Measurements from ENCODE around the gene TRIM60.
"Not testable (repeated sequence)": the region's sequence is repeated elsewhere in the genome, so short reads cannot be mapped to it uniquely, and the experiment has no call there.

Gene TRIM60

GRCh38 chr4:165031436-165032211 lies at the start of gene TRIM60:
TRIM60 (plus strand) TSS chr4:165031999; CDS start chr4:165040073, 8,074 bp downstream.
- Histone ChIP-seq H3K27ac (ENCODE audit: low read length) (no peak within 1 kb of the TSS), H3K9ac (ENCODE audit: low read length) (no peak within 1 kb of the TSS), H3K4me1 (ENCODE audit: control insufficient read depth, low read depth, low read length) (no peaks in the 10 kb centered on the region), H3K27me3 (ENCODE audit: control insufficient read depth, insufficient read depth, low read length) (no peaks in the 10 kb centered on the region), H3K9me3 (ENCODE audit: control insufficient read depth, low read depth, low read length) (no peaks in the 10 kb centered on the region), H3K4me3 (ENCODE audit: low read length) (no peak within 1 kb of the TSS), H3K36me3 (ENCODE audit: control insufficient read depth, low read depth, low read length) (no peaks in the 10 kb centered on the region)

GRCh38 chr4:164989471-164989870 lies 42.3 kb upstream of the TRIM60 start:
- Histone ChIP-seq H3K9ac (ENCODE audit: low read length) (no peak overlapping the region), H3K27me3 (ENCODE audit: control insufficient read depth, insufficient read depth, low read length) (no peaks in the 10 kb centered on the region)

GRCh38 chr4:164990786-164991185 lies 41.0 kb upstream of the TRIM60 start:
- not testable (repeated sequence) for H3K4me3 ChIP-seq (ENCODE audit: low read length); H3K9me3 ChIP-seq (ENCODE audit: control insufficient read depth, low read depth, low read length); H3K9ac ChIP-seq (ENCODE audit: low read length); H3K4me1 ChIP-seq (ENCODE audit: control insufficient read depth, low read depth, low read length); H3K36me3 ChIP-seq (ENCODE audit: control insufficient read depth, low read depth, low read length); H3K27me3 ChIP-seq (ENCODE audit: control insufficient read depth, insufficient read depth, low read length); H3K27ac ChIP-seq (ENCODE audit: low read length)

More at GRCh38 chr4:164989471-164989870, 42.3 kb upstream of the TRIM60 start:
- Histone ChIP-seq H3K27ac (ENCODE audit: low read length) (no peak overlapping the region), H3K9me3 (ENCODE audit: control insufficient read depth, low read depth, low read length) (no peaks in the 10 kb centered on the region), H3K4me1 (ENCODE audit: control insufficient read depth, low read depth, low read length) (no peaks in the 10 kb centered on the region), H3K36me3 (ENCODE audit: control insufficient read depth, low read depth, low read length) (no peaks in the 10 kb centered on the region), H3K4me3 (ENCODE audit: low read length) (no peak overlapping the region)

GRCh38 chr4:164996123-164996522 lies 35.7 kb upstream of the TRIM60 start:
- H3K4me3 ChIP-seq (ENCODE audit: low read length); H3K27ac ChIP-seq (ENCODE audit: low read length); H3K36me3 ChIP-seq (ENCODE audit: control insufficient read depth, low read depth, low read length); H3K4me1 ChIP-seq (ENCODE audit: control insufficient read depth, low read depth, low read length); H3K27me3 ChIP-seq (ENCODE audit: control insufficient read depth, insufficient read depth, low read length); H3K9me3 ChIP-seq (ENCODE audit: control insufficient read depth, low read depth, low read length); H3K9ac ChIP-seq (ENCODE audit: low read length): not testable (repeated sequence)

DNA sequence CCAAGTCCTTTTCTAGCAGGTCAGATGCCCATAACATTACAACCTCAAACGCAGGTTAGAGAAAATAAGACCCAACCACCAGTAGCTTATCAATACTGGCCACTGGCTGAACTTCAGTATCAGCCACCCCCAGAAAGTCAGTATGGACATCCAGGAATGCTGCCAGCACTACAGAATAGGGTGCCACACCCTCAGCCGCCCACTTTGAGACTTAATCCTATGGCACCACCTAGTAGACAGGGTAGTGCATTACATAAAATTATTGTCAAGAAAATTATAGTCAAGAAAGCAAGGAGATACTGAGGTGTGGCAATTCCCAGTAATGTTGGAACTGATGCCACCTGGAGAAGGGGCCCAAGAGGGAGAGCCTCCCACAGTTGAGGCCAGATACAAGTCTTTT lies 34.5 kb upstream of the TRIM60 start:
- Histone ChIP-seq H3K27ac (ENCODE audit: low read length) (no peak overlapping the region), H3K36me3 (ENCODE audit: control insufficient read depth, low read depth, low read length) (no peaks in the 10 kb centered on the region), H3K9ac (ENCODE audit: low read length) (no peak overlapping the region), H3K4me3 (ENCODE audit: low read length) (no peak overlapping the region), H3K9me3 (ENCODE audit: control insufficient read depth, low read depth, low read length) (no peaks in the 10 kb centered on the region), H3K27me3 (ENCODE audit: control insufficient read depth, insufficient read depth, low read length) (no peaks in the 10 kb centered on the region), H3K4me1 (ENCODE audit: control insufficient read depth, low read depth, low read length) (no peaks in the 10 kb centered on the region)

GRCh38 chr4:164997941-164998340 lies 33.9 kb upstream of the TRIM60 start:
- Histone ChIP-seq H3K36me3 (ENCODE audit: control insufficient read depth, low read depth, low read length) (no peaks in the 10 kb centered on the region), H3K27ac (ENCODE audit: low read length) (no peak overlapping the region), H3K9me3 (ENCODE audit: control insufficient read depth, low read depth, low read length) (no peaks in the 10 kb centered on the region), H3K27me3 (ENCODE audit: control insufficient read depth, insufficient read depth, low read length) (no peaks in the 10 kb centered on the region), H3K4me1 (ENCODE audit: control insufficient read depth, low read depth, low read length) (no peaks in the 10 kb centered on the region), H3K9ac (ENCODE audit: low read length) (no peak overlapping the region), H3K4me3 (ENCODE audit: low read length) (no peak overlapping the region)

- not testable (repeated sequence) for H3K27me3 ChIP-seq (ENCODE audit: control insufficient read depth, insufficient read depth, low read length); H3K4me1 ChIP-seq (ENCODE audit: control insufficient read depth, low read depth, low read length); H3K4me3 ChIP-seq (ENCODE audit: low read length); H3K9ac ChIP-seq (ENCODE audit: low read length); H3K9me3 ChIP-seq (ENCODE audit: control insufficient read depth, low read depth, low read length); H3K36me3 ChIP-seq (ENCODE audit: control insufficient read depth, low read depth, low read length); H3K27ac ChIP-seq (ENCODE audit: low read length)
Observed at GRCh38 chr4:164998526-164999080, 33.2 kb upstream of the TRIM60 start.

- H3K4me1 ChIP-seq (ENCODE audit: control insufficient read depth, low read depth, low read length); H3K27me3 ChIP-seq (ENCODE audit: control insufficient read depth, insufficient read depth, low read length); H3K9ac ChIP-seq (ENCODE audit: low read length); H3K9me3 ChIP-seq (ENCODE audit: control insufficient read depth, low read depth, low read length); H3K4me3 ChIP-seq (ENCODE audit: low read length); H3K27ac ChIP-seq (ENCODE audit: low read length); H3K36me3 ChIP-seq (ENCODE audit: control insufficient read depth, low read depth, low read length): not testable (repeated sequence)
Observed at GRCh38 chr4:165001957-165002356, 29.8 kb upstream of the TRIM60 start.

DNA sequence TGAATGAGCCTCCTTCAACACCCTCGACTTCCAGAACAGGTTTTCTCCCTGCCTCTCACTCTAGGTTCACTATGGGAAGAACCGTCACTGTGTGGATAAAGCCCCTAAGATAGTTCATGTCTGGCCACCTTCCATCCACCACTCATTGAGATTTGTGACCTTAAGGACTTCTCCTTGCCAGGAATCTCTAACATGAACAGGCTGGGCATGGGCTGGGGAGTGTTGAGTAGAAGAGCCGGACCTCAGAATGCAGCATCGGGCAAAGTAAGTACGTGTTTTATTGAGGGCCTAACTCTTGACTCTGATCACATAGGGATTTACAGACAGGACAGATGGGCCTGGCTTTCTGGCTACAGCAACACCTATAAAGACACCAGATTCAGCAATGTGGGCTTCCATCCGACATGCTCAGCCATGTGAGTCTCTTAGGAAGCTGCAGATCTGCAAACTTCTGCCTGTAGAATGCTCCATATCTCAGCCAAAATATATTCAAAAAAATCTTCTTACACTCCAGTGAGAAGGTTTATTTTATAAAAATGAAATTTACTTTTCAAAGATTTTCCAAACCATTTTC lies 26.4 kb upstream of the TRIM60 start:
- Histone ChIP-seq H3K27me3 (ENCODE audit: control insufficient read depth, insufficient read depth, low read length) (no peaks in the 10 kb centered on the region), H3K4me1 (ENCODE audit: control insufficient read depth, low read depth, low read length) (no peaks in the 10 kb centered on the region), H3K27ac (ENCODE audit: low read length) (no peak overlapping the region), H3K9me3 (ENCODE audit: control insufficient read depth, low read depth, low read length) (no peaks in the 10 kb centered on the region), H3K9ac (ENCODE audit: low read length) (no peak overlapping the region), H3K4me3 (ENCODE audit: low read length) (no peak overlapping the region), H3K36me3 (ENCODE audit: control insufficient read depth, low read depth, low read length) (no peaks in the 10 kb centered on the region)

- no peaks in the 10 kb centered on the region for H3K9me3 ChIP-seq (ENCODE audit: control insufficient read depth, low read depth, low read length)
- no peaks in the 10 kb centered on the region for H3K27me3 ChIP-seq (ENCODE audit: control insufficient read depth, insufficient read depth, low read length)
- H3K4me1 ChIP-seq (ENCODE audit: control insufficient read depth, low read depth, low read length) = no peaks in the 10 kb centered on the region
- H3K36me3 ChIP-seq (ENCODE audit: control insufficient read depth, low read depth, low read length) = no peaks in the 10 kb centered on the region
- H3K27ac ChIP-seq (ENCODE audit: low read length) = no peak overlapping the region
- no peak overlapping the region for H3K4me3 ChIP-seq (ENCODE audit: low read length)
- H3K9ac ChIP-seq (ENCODE audit: low read length) = no peak overlapping the region
Observed at GRCh38 chr4:165006456-165006855, 25.3 kb upstream of the TRIM60 start.

GRCh38 chr4:165006886-165007285 lies 24.9 kb upstream of the TRIM60 start:
- H3K4me3 ChIP-seq (ENCODE audit: low read length) = no peak overlapping the region
- H3K36me3 ChIP-seq (ENCODE audit: control insufficient read depth, low read depth, low read length) = no peaks in the 10 kb centered on the region
- no peaks in the 10 kb centered on the region for H3K27me3 ChIP-seq (ENCODE audit: control insufficient read depth, insufficient read depth, low read length)
- H3K9ac ChIP-seq (ENCODE audit: low read length) = no peak overlapping the region
- H3K27ac ChIP-seq (ENCODE audit: low read length) = no peak overlapping the region
- H3K9me3 ChIP-seq (ENCODE audit: control insufficient read depth, low read depth, low read length) = no peaks in the 10 kb centered on the region
- H3K4me1 ChIP-seq (ENCODE audit: control insufficient read depth, low read depth, low read length) = no peaks in the 10 kb centered on the region

Data from iPS-18a (cell line).